GM18861 (cell line): ENCODE results near the gene FOSB.
A peak's percentile ranks its signal among the peaks of the same experiment; 100 is the strongest.
"Not testable (repeated sequence)": the region's sequence is repeated elsewhere in the genome, so short reads cannot be mapped to it uniquely, and the experiment has no call there.

Source experiments
- ATAC-seq: cut with Tn5 transposase; IDR thresholded peaks from one replicate; pipeline ENCODE4 v1.9.1; 2021; ENCODE audit not compliant: unreplicated experiment

FOSB gene

DNA sequence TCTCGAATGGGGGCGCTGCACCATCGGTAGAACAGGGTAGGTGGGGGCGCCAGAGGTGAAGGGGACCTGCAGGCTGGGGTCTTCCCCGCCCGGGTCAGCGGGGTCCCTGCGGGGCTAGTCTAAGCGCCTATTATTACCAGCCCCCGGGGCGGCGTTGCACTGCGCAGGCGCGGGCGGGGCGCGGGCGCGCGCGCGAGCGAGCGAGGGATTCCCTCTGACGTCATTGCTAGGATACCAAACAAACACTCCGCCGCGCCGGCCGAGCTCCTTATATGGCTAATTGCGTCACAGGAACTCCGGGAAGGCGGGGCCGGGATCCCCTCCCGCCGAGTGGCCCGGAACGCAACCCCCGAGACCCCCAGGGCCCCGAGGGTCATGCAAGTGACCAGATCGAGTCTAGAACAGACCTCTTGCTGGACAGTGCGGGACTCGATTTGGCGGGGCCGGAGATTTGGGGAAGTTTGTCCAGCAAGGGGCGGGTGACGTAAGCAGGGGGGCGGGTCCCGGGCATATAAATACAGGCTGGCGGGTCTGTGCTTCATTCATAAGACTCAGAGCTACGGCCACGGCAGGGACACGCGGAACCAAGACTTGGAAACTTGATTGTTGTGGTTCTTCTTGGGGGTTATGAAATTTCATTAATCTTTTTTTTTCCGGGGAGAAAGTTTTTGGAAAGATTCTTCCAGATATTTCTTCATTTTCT lies at the start of gene FOSB:
Gene FOSB (plus strand): TSS at position 541 of the 703 bp plus-strand sequence. CDS start 591 bp downstream, outside the sequence.
- peak; percentile 32 for ATAC-seq

GRCh38 chr19:45418802-45419201 lies 49.0 kb upstream of the FOSB start:
- ATAC-seq = no peak

DNA sequence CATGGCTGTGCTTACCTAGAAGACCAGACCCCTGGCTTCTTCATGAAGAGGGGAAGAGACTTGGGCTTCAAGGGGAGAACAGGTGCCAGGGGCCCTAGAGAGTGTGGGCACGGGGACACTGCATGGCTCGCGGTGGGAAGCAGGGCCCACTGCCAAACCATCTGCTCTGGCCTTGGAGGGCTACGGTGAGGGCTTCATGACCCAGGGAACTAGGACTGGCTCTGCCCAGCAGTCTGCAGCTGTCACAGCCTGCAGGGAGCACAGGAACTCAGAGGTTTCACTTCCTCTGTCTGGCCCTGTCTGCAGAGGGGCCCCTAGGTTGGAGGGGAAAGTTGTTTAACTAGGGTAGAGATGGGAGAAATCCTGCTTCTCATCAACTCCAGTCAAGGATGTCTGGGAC lies 48.4 kb upstream of the FOSB start:
- ATAC-seq = peak; percentile 47

GRCh38 chr19:45419895-45420294 lies 47.9 kb upstream of the FOSB start:
- no peak for ATAC-seq

DNA sequence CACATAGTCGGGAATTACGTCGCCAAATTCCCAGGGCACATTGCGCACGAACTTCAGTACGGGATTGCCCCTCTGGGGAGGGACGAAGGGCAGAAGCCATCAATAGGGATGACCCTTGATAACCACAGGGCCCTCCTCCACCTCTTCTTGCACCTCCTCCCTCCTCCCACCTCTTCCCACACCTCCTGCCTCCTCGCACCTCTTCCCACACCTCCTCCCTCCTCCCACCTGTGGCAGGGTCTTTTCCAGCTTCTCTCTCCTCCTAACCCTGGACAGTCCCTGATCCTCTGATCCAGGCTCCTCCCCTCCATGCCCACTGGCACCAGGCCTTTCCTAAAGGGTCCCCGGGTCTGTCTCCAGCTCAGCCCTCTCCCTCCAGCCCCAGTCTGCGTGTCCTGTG lies 47.4 kb upstream of the FOSB start:
- ATAC-seq = no peak

DNA sequence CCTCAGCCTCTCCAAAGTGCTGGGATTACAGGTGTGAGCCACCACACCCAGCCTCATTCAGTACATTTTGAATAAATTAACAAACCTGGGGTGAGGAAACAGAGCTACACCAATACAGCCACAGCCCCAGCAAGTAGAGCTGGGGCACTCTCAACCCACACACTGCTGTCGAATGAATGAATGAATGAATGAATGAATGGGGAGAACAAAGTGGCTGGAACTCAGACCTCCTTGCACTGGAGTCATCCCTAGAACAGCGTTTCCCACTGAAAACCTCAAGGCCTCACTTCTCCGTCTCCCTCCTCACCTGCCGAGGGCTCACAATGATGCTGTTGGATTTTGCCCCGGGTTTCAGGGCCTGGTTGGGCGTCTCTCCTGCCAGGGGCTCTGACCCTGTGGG lies 46.9 kb upstream of the FOSB start:
- no peak for ATAC-seq

DNA sequence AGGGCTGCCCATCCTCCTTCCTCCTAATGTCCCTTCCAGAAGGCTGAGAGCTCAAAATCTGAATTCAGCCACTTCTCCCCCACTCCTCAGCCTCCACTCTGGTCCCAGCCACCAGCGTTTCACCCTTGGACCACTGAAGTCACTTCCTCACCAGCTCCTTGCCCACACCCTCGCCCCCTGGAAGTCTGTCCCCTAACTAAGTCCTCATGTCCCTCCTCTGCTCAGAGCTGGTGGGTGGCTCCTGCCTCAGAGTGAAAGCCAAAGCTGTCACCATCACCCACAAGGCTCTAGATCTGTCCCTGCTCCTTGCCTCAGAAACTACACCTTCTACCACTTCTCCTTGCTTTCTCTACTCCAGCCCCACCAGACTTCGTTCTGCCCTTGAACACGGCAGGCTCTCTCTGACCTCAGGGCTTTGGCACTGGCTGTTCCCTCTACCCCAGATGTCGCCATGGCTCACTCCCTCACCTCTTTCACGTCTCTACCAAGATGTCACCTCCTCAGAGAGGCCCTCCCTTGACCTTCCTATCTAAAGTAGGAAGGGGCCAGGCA lies 45.8 kb upstream of the FOSB start:
- ATAC-seq = no peak

GRCh38 chr19:45423033-45423588 lies 44.7 kb upstream of the FOSB start:
- no peak for ATAC-seq

DNA sequence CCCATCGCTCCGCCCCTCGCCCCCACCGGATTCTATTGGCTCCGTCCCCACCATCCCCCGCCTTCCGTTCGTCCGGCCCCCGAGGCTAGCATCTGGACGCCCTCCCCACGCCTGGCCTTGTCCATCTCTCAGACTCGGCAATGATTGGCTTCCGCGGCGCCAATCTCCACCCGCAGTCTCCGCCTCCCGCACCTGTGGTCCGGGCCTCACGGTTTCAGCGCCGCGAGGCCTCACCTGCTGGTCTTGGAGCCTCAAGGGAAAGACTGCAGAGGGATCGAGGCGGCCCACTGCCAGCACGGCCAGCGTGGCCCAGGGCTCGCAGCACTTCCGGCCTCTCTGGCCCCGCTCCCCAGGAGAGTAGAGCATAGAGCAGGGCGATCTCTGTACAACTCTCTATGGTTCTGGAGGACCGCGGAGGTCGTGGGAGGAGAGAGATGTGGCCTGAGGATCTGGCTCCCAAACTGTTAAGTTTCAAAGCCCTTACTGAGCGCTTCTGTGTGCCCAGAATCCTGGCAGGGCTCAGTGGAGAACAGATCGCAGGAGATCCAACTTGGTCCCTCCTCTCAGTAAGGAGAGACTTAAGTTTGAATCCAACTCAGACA lies 44.1 kb upstream of the FOSB start, which contains the start of gene ERCC1:
Gene ERCC1 (minus strand): TSS at position 329 of the 602 bp plus-strand sequence. CDS start 543 bp downstream, outside the sequence.
- ATAC-seq = peak; percentile 39

DNA sequence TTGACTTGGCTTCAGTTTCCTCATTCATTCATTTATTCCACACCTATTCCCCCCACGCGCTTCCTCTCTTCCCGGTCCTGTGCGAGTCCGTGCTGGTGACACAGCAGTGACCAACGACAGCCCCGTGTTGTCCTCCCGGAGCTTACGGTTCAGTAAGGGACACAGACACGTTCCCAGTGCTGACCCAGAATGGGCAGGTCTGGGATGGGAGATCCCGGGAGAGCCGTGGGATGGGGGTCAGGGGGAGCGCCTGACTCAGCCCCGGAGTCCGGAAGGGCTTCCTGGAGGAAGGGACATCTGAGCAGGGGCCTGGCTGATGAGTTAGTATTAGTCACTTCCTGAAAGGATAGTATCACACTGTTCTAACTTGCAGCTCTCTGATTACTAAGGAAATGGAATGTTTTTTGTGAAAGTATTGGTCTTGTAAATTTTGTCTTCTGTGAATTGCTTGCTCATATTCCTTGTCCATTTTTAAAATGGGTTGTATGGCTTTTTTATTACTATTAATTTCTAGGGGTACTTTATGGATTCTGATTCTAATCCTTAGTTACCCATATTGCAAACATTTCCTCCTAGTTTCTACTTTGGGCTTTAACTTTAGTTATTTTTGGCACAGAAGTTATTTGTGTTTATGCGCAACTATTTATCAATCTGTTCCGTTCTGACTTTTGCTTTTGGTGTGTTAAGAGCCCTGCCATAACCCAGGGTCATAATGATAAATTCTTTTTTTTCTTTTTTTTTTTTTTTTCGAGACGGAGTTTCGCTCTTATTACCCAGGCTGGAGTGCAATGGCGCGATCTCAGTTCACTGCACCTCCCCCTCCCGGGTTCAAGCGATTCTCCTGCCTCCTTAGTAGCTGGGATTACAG lies 43.4 kb upstream of the FOSB start:
- ATAC-seq = peak; percentile 5

DNA sequence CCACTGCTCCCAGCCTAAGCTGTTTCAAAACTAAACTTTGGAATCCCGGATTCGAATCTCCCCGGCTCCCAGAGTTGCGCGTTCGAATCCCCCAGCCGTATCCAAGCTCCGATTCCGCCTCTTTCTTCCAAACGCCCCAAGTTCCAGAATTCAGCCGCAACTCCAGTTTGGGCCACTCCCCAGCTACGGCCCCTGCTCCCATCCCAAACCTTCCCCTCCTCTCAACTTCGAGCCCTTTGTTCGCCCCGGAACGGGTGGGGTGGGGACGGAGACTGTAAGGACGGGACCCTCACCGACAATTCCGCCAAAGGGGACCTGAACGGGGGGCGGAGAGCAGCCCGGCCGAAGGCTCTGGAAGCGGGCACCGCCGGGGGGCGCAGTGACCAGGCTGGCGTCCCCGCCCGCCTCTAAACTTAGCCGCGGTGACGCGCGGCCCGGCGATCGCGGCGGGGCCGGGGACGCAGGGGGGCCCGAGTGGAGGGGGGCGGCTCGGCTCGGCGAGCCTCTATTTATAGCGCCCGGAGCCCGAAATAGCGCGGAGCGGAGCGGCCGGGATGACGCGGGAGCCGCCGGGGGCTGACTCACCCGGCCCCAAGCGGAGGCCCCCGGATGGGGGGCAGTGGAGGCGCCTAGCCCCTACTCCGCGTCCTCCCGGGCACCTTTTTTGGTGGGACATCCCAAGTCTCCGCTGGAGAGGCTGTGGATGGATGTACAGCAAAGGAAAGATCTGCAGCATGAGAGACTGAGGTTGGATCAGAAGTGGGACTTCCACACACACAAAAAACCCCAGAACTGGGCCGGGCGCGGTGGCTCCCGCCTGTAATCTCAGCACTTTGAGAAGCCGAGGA lies 39.2 kb upstream of the FOSB start:
- ATAC-seq = no peak

GRCh38 chr19:45429896-45430295 lies 37.9 kb upstream of the FOSB start:
- ATAC-seq = not testable (repeated sequence)

DNA sequence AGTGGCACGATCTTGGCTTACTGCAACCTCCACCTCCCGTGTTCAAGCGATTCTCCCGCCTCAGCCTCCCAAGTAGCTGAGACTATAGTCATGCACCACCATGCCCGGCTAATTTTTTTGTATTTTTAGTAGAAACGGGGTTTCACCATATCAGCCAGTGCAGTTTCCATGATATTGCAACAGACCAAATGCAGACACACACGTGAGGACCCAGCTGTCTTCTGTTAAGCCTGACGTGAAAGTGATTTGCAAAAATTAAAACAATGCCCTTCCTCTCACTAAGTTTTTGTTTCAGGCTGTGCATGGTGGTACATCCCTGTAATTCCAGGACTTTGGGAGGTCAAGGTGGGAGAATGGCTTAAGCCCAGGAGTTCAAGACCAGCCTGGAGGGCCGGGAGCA lies 36.8 kb upstream of the FOSB start:
- ATAC-seq = not testable (repeated sequence)

GRCh38 chr19:45432543-45432942 lies 35.3 kb upstream of the FOSB start:
- ATAC-seq = not testable (repeated sequence)

GRCh38 chr19:45437328-45437727 lies 30.5 kb upstream of the FOSB start:
- no peak for ATAC-seq

- no peak for ATAC-seq
These were observed 28.6 kb upstream of the FOSB start for GRCh38 chr19:45439190-45439568.

GRCh38 chr19:45439569-45440258 lies 28.1 kb upstream of the FOSB start:
- ATAC-seq = peak; percentile 46

GRCh38 chr19:45440259-45440638 lies 27.5 kb upstream of the FOSB start:
- no peak for ATAC-seq

DNA sequence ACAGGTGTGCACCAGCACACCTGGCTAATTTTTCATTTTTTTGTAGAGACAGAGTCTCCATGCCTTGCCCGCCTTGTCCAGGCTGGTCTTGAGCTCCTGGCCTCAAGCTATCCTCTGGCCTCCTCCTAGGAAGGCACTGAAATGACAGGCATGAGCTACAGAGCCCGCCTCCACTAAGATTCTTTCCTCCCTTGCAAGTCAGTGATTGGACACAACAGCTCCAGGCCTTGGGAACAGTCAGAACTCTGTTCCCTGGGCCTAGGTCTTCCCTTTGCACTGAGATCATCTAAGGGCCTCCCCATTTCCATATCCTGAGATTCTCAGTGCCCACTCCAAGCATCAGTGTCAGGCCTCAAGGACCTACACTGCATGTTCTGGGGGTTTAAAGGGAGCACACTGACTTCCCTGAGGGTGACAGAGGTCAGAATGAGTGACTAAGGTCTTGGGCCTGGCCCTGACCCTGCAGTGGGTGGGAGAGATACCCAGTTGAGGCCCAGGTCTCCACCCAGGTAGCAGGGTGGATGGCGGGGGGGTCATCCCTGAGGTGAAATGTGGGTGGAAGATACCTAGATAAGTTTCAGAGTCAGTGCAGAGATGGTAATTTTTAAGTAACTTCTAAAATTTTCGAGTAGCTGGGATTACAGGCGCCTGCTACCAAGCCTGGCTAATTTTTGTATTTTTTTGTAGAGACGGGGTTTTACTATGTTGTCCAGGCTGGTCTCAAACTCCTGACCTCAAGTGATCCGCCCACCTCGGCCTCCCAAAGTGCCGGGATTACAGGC lies 26.7 kb upstream of the FOSB start:
- no peak for ATAC-seq
